HG03439 (cell line): ENCODE results near the gene HSD11B1L.
"Not testable (repeated sequence)": the region's sequence is repeated elsewhere in the genome, so short reads cannot be mapped to it uniquely, and the experiment has no call there.

Experiments
- ATAC-seq: cut with Tn5 transposase; IDR thresholded peaks from one replicate; pipeline ENCODE4 v1.9.1; 2021; ENCODE audit warnings: mild to moderate bottlenecking, moderate library complexity; ENCODE audit not compliant: unreplicated experiment

Gene HSD11B1L

DNA sequence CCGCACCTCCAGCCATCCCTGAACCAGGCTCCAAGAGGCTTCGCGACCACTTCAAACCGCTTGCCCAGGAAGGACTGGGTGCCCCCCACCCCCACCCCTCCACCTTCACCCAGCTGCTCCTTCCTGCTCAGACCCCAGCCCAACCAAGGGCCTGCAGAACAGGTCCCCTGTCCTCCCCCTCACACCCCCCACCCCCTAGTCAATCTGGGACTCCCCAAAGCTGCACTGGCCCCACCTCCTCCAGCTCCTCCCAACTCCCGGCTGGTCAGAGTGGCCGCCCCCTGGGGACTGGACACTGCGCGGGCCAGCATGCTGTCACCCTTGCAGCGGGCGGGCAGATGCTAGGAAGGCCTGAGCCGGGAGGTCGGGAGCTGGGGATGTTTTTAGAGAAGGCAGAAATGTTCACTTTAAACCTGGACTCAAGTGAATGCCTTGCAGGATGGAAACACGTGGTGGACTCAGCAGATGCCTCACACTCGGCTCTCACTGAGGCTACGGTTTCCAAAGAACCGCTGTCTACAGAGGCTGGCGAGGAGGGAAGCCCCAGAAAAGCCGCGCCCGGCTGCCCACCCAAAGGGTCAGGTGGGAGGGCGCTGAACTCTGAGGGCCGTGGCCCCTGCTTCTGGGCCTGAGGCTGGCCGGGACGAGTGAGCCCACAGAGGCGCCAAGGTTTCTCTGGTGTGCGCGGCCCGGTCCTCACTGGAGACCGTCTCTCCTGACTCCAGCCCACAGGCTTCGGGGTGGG, 17.2 kb downstream of the HSD11B1L start:
- ATAC-seq: no peak

DNA sequence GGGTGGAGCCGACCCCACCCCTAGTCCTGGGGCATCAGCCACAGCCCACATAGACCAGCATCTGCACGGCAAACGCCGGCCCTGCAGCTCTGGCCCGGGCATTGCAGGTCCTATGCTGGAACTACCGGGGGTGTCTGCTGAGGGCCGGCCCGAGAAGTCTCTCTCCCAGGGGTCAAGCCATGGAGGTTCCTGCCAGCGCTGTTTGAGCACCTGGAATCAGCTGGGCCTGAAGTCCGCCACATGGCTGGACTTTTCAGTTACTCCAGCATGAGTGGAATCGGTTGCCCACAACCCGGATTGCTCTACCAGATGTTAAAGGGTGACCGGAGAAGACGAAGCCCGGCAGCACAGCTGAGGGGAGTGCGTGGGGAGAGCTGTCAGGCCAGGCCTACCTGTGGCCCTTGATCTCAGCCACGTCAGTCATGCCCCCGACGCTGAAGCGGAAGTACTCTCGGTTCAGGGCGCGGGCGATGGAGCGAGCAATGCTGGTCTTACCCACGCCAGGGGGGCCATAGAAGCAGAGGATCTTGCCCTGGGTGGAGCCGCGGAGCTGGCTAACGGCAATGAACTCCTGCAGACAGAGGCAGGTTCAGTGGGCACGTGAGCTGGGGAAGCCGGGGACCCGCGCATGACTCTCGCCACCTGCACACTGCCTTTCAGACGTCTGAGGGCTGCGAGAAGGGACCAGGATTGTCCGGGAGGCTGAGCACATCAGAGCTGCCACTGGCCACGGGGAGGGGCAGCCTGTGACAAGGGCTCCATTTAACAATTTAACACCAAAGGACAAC, 18.0 kb downstream of the HSD11B1L start:
- no peak for ATAC-seq

DNA sequence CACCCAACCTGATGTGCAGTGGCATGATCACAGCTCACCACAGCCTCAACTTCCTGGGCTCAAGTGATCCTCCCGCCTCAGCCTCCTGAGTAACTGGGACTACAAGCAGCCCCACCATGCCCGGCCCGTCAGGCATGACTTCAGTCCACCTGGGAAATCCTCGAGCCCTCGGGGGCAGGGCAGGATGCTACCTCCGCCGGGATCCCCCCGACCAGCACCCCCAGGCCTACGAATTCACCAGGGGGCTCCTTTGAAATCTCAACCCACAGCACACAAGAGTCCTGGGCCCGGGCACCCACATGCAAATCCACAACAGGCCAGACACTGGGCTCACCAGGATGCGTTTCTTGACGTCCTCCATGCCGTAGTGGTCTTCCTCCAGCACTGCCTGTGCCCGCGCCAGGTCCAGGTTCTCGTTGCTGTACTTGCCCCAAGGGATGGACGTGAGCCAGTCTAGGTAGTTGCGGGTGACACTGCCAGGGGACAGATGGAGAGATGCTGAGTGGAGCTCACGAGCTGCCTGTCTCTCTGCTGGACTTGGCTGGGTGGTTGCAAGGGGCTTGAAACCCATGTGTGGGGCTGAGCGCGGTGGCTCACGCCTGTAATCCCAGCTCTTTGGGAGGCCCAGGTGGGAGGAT, 19.7 kb downstream of the HSD11B1L start:
- no peak for ATAC-seq

DNA sequence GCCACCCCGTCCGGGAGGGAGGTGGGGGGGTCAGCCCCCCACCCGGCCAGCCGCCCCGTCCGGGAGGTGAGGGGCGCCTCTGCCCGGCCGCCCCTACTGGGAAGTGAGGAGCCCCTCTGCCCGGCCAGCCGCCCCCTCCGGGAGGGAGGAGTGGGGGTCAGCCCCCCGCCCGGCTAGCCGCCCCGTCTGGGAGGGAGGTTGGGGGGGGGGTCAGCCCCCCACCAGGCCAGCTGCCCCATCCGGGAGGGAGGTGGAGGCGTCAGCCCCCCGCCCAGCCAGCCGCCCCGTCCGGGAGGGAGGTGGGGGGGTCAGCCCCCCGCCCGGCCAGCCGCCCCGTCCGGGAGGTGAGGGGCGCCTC, 21.2 kb downstream of the HSD11B1L start:
- not testable (repeated sequence) for ATAC-seq

DNA sequence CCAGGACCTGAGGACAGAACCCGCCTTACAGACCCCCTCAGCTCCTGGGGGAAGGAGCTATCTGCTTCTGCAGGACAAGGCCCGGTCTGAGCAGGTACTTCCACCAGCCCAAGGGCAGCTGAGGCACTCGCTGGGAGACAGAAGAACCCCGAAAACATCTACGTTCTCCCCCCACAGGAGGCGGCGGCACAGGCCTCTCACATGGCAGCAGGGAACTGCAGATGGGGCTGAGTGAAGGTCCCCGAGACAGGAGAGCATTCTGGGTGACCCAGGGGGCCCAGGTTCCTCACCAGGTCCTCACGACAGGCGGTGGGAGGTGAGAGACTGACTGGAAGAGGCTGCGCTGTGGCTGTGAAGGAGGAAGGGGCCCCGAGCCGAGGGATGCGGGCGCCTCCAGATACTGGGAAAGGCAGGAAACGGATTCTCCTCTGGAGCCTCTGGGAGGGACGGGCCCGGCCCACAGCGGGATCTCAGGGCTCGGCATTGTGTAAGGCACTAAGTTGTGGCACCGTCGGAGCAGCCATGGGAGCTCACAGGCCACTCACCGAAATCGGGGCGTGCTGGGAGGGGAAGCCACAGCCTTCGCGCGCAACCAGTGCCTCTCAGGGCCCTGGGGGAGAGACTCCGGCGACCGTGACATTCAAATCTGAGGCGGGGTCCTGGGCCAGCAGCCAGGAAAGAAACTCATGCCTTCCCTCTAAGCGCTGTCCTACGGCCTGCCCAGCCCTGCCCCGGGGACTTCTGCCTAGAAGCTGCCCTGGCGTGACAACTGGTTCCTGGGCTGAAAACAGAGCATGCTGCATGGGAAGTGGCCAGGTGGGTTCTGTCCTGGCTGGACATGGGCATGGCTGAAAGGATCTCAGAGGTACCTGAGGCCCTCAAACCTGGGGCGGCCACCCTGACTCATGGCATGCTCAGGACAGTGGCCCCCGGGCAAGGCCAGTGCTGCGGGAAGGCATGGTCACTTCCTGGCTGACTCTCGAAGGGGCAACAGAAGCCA, 23.3 kb downstream of the HSD11B1L start:
- ATAC-seq: no peak

DNA sequence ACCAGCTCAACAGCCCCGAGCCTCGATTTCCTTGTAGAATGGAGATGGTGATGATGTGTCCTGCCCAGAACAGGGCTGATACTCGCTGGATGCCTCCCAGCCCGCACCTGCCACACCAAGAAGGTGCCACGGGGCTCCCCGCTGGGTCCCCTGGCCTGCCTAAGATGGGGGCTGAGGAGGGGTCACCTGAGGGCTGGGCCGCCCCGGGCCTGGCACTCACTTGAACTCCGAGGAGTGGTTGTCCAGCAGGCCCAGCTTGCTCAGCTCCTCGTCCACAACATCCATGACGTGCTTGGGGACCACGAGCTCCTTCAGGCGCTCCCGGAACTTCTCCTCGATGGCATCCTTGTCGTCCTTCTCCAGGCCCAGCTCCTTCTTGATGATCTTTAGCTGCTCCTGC, 24.7 kb downstream of the HSD11B1L start:
- no peak for ATAC-seq

DNA sequence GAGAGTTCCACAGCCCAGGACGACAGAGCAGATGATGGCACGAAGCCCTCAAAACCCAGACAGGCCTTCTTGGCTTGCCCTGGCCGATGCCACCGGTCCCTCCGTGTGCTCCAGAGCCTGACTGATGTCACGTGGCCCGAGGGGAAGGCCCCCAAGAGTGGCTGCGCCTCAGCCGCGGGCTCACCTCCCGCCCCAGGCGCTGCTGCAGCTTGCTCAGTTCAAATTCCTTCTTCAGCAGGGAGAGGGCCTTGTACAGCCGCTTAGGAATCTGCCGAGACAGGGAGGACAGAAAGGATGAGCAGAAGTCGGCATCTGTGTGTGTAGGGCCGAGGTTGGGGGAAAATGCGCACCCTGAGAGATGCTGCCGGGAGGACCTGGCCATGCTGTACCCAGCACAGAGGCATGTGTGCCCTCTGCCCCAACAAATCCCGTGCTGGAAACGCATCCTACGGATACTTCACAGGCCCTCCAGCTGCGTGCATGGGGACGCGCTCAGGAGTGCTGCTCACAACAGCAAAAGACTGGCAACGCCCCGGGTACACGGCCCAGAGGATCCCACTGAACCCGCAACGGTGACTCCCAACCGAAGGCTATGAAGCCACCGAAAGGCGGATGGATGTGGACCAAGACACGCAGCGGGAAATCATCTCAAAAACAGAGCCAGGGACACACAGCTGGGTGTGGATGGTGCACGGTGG, 26.2 kb downstream of the HSD11B1L start:
- no peak for ATAC-seq

DNA sequence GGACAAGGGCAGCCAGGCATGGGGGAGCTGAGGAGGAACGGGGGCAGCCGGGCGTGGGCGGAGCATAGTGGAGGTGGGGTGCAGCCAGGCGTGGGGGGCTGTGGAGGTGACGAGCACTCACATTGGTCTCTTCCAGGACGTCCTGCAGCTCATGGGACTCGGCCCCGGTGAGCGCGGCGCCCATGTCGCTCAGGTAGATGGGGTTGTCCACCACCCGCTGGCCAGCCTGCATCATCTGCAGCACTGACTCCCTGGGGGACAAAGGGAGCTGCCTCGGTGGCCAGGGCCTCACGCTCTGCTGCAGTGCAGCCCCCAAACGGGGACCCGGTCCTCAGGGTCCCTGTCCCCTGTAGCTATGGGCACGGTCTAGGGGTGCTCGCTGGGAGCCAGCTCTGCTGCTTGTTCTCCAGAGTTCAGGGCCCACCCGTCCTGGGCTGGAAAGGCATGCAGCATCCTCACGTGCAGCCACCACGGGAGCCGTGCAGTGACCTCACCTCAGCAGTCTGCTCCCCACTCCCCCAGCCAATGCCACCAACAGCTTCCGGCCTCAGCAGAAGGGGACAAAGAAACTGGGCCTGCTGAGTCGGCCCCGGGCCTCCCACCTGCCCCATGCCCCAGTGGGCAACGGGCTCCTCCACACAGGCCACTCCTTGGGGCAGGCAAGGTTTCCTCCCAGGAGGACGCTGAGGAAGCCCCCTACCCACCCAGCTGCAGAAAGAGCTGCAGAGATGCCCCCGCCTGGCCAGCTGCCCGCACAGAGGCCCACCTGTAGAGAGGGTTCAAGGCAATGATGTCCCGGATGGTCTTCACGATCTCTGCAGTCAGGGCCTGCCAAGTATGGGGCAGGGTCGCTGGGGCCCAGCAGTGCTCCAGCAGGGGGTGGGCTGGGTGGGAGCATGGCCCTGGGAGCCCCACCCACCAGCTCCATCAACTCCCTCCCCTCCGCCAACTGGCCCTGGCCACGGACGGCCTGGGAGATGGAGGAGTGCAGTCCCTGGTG, 27.0 kb downstream of the HSD11B1L start:
- no peak for ATAC-seq

DNA sequence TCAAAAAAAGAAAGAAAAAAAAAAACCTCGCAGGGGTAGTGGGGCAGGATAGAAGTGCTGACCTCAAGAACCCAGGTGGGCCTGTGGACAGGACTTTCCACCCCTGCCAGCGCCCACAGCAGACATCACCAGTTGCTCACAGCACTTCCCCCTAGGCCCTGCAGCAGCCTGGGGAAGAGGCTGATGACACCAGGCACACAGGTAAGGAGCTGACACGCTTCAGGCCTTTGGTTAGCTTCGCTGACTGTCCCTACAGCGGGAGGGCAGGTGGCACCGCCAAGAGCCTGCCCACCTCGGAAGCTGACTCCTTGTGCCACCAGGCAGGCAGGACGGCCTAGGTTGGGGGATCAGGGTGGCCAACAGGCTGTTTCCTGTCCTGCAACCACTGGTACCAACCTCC, 30.2 kb downstream of the HSD11B1L start:
- no peak for ATAC-seq

DNA sequence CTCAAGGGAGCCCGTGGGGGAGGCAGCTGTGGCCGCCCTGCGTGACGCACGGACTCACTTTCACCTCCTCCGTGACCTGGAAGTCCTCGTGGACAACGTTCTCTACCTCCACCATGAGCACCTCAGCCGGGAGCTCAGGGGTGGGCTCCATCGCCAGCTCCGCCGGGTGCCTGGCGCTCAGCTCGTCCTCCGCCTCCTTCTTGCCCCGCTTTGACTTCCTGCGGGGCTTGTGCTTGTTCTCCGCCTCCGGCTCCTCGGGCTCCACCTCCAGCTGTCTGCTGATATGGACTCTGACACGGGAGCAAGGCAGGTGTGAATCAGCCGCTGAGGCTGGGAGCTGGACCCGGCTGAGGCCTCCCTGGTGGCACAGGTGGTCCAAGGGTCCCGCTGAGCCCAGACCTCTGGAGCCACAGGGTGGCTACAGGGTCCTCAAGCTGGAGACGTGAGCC, 30.9 kb downstream of the HSD11B1L start:
- ATAC-seq: no peak

DNA sequence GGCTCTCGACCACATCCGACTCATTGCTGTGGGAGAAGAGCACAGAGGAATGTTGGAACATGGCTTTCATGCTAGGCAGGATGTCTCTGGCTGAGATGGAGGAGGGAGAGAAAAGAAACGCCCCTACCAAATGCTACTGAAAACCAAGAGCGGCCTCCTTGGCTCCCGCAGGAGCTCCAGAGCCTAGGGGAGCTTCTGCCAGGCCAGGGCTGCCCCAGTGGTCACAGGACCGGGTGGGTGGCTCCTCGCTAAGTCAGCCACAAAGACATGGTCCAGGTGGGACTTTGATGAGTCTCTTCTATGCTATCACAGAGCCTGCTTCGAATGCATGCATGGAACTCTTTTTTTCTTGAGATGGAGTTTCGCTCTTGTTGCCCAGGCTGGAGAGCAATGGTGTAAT, 32.4 kb downstream of the HSD11B1L start:
- no peak for ATAC-seq

DNA sequence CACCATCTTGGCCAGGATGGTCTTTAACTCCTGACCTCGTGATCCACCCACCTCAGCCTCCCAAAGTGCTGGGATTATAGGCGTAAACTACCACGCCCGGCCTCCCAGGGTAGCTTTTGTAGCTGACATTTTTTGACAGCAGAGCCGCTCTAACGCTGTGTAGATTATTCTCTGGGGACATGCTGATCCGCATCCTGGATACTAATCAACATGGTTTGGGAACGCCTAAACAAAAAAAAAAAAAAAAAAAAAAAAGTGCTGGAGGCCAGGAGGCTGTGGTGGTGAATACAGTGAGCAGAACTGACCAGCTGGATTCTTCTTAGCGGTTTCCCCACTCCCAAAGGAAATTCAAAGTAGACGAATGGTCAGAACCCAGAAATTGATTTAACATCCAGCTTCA, 34.0 kb downstream of the HSD11B1L start:
- ATAC-seq: no peak

DNA sequence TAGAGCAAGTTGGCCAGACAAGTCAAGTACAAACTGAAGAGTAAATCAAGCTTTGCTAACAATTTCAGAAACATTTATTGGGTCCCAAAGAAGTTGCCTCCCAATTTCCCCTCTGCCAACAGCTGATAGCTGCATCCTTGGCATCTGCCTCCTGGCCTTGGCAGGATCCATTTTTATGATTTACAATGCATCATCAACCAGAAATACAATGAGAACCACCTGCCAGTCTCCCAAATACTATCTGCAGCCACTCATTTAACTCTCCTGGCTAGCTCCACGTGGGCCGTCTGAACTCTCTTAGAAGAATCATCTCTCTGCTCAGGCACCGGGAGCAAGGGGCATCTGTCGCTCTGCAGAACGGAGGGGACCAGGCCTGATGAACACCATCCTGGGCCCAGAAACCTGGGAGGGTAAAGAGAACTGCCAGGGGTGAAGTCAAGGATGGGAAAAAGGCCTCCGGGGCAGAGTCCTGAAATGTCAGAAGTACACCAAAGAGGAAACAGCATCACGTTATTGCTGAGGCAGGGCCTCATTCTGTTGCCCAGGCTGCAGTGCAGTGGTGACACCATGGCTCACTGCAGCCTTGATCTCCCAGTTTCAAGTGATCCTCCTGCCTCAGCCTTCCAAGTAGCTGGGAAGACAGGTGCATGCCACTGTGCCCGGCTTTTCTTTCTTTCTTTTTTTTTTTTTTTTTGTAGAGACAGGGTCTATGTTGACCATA, 36.5 kb downstream of the HSD11B1L start:
- ATAC-seq: no peak

DNA sequence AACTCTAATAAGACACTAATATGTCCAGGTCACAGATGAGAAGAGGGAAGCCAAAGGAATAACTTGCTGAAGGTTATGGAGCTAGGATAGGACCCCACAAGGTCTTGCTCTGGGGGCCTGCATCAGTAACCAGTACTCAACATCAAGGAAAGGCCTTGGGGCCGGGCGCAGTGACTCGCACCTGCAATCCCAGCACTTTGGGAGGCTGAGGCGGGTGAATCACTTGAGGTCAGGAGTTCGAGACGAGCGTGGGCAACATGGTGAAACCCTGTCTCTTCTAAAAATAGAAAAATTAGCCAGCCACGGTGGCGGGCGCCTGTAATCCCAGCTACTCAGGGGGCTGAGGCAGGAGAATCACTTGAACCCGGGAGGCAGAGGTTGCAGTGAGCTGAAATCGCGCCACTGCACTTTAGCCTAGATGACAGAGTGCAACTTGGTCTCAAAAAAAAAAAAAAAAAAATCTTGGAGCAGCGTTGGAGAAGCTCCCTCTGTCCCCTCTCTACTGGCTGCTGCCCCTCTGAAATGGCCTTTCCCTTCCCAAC, 37.3 kb downstream of the HSD11B1L start:
- no peak for ATAC-seq

DNA sequence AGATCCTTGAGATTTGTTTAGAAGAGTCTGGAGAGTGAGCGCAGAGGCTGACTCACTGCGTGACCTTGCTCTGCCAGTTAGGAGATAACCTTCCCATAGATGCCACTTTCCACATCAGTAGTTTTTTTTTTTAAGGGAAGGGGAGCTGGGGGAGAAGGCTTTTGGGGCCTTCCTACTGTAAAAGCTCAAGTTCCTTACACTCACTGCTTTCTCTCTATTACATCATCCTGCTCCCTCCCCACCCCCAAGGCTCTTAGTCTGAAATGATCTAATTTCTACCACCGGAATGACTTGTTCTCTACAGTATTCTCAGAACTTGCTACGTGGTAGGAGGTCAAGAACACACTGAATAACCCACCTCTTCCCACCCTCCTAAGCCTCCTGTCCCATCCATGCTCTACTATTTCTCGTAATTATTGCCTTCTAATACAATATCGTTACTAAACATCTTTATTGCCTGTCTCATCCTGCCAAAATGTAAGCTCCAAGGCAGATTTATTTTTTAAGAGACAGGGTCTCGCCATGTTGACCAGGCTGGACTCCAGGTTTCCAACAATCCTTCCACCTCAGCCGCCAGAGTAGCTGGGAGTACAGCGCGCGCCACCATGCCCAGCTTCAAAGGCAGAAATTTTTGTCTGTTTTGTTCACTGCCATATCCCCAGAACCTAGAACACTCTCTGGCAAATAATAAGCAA, 37.9 kb downstream of the HSD11B1L start:
- no peak for ATAC-seq

DNA sequence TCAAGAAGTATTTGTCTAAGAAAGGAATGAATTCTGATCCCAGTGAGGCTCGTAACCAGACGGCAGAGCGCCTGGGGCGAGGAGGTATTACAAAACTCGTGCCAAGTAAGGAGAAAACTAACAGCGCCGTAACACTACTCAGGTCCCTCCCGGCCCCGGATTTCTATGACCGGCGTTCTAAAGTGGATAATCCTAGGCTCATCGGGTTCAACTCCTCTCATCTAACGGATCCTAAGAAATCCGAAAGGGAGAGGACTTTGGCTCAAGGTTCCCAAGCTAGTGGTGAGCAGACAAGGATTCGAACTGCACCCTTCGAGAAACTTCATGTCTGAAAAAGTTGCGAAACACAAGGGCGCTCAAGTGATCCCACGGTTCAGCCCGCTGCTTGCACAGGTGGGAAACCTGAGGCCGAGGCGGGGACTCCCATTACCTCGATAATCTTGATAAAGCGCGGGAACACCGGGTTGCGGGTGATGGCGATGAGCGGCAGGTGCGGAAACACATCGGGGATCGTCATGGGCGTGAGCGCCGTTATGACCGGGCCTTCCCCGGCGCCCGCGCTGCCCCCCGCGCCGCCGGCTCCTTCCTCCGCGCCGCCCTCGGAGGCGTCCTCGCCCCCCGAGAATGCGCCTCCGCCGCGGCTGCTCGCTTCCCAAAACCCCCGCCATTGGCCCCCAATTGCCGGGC, 38.6 kb downstream of the HSD11B1L start:
- ATAC-seq: peak; percentile 5
